Thoracic aorta endothelial cell (primary cell): ENCODE measurements around the gene DMPK. TPM values are rescaled to one million over a fixed set of nuclear protein-coding genes. Genes with fewer than 3 reads are reported as not detected.

Source experiments
- total RNA-seq: library from RNA; depleted of rRNA; stranded (reverse); fragments of >200 nt; gene quantifications from 2 replicates; pipeline ENCODE4 v1.2.3, GENCODE V29; 2012

DMPK gene, protein sequence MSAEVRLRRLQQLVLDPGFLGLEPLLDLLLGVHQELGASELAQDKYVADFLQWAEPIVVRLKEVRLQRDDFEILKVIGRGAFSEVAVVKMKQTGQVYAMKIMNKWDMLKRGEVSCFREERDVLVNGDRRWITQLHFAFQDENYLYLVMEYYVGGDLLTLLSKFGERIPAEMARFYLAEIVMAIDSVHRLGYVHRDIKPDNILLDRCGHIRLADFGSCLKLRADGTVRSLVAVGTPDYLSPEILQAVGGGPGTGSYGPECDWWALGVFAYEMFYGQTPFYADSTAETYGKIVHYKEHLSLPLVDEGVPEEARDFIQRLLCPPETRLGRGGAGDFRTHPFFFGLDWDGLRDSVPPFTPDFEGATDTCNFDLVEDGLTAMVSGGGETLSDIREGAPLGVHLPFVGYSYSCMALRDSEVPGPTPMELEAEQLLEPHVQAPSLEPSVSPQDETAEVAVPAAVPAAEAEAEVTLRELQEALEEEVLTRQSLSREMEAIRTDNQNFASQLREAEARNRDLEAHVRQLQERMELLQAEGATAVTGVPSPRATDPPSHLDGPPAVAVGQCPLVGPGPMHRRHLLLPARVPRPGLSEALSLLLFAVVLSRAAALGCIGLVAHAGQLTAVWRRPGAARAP
- total RNA-seq: 13.4 and 13.5 TPM in 2 replicates

GRCh38 chr19:45782162-45782691, at the start of gene DMPK:
Gene DMPK (minus strand): TSS chr19:45782490. CDS start chr19:45782352, 138 bp downstream.

DNA sequence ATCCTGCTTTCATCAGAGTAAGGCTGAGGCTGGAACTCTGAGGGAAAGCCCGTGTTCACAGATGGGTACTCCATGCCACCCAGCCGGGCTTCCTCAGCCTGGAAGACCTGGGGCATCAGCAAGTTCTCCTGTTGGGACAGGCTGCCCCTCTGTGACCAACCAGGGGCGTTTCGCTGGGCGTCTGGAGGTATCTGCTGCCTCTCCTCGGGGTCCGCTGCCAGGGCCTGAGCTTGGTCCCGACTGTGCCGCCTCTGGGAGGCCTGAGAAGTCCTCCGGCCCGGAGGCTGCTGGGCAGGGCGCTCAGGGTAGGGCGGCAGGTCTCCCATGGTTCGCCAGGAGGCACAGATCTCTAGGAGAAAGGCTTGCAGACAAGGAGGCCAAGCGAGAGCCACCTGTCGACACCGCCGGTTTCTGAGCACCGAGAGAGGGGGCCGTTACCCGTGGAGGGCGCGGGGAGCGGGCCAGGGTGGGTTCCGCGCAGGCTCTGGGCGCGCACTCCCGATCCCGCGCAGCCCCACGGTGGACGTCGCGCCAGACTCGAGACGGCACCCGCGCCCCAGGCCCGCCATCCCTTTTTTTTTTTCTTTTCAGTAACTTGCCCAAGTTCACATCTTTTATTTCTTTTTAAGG, 32.7 kb upstream of the DMPK start, which contains the start of gene RSPH6A:
Gene RSPH6A, minus strand, starts transcription at position 458 of the 630 bp plus-strand sequence. Its CDS starts 132 bp downstream, at position 326.

GRCh38 chr19:45792470-45793177, 10.3 kb upstream of the DMPK start, which contains the start of gene DMWD:
Gene DMWD (minus strand): TSS chr19:45792845. CDS start chr19:45792756, 89 bp downstream.

GRCh38 chr19:45768984-45769782, 13.1 kb downstream of the DMPK start, which contains the start of gene SIX5:
Gene SIX5 (minus strand): TSS chr19:45769252. CDS start chr19:45768844, 408 bp downstream.

GRCh38 chr19:45733160-45733810, 49.0 kb downstream of the DMPK start, which contains the start of gene MEIOSIN:
Gene MEIOSIN (plus strand): TSS chr19:45733439. CDS start chr19:45735377, 1,938 bp downstream.

GRCh38 chr19:45730368-45731288, 51.7 kb downstream of the DMPK start, which contains the start of gene FBXO46:
Gene FBXO46 (minus strand): TSS chr19:45730896. CDS start chr19:45713495, 17,401 bp downstream.

Other genes with a start within 250 kb of the DMPK start
- 10.4 and 14.6 TPM in 2 replicates for gene OPA3, start 197.7 kb downstream of the DMPK start, total RNA-seq
- gene GPR4, start 180.3 kb downstream of the DMPK start, total RNA-seq: 10.0 and 15.7 TPM in 2 replicates
- gene EML2, start 143.1 kb downstream of the DMPK start, total RNA-seq: 17.2 and 17.7 TPM in 2 replicates
- gene GIPR, start 114.3 kb downstream of the DMPK start, total RNA-seq: not detected in 2 replicates
- gene SNRPD2, start 90.5 kb downstream of the DMPK start, total RNA-seq: 195 and 253 TPM in 2 replicates
- gene QPCTL, start 89.8 kb downstream of the DMPK start, total RNA-seq: 19.4 and 26.7 TPM in 2 replicates
- 9.8 and 12.1 TPM in 2 replicates for gene FBXO46, start 51.6 kb downstream of the DMPK start, total RNA-seq
- gene MEIOSIN, start 49.1 kb downstream of the DMPK start, total RNA-seq: not detected in 2 replicates
- 4.1 and 6.4 TPM in 2 replicates for gene SIX5, start 13.2 kb downstream of the DMPK start, total RNA-seq
- gene DMWD, start 10.4 kb upstream of the DMPK start, total RNA-seq: 39.4 and 47.8 TPM in 2 replicates
- gene RSPH6A, start 32.8 kb upstream of the DMPK start, total RNA-seq: 0.13 and 0.14 TPM in 2 replicates
- gene SYMPK, start 80.7 kb upstream of the DMPK start, total RNA-seq: 38.3 and 47.0 TPM in 2 replicates
- not detected in 2 replicates for gene FOXA3, start 81.8 kb upstream of the DMPK start, total RNA-seq
- gene IRF2BP1, start 103.7 kb upstream of the DMPK start, total RNA-seq: 16.1 and 22.4 TPM in 2 replicates
- gene MYPOP, start 120.1 kb upstream of the DMPK start, total RNA-seq: 2.4 and 2.7 TPM in 2 replicates
- not detected in 2 replicates for gene NANOS2, start 132.3 kb upstream of the DMPK start, total RNA-seq
- gene NOVA2, start 191.4 kb upstream of the DMPK start, total RNA-seq: 8.5 and 16.4 TPM in 2 replicates
- 6.0 and 6.8 TPM in 2 replicates for gene CCDC61, start 213.0 kb upstream of the DMPK start, total RNA-seq
- gene PGLYRP1, start 240.6 kb upstream of the DMPK start, total RNA-seq: not detected in 2 replicates